ENCODE results near the gene FRMD4B. TPM values are rescaled to one million over a fixed set of nuclear protein-coding genes. Genes with fewer than 3 reads are reported as not detected.

The FRMD4B gene
- 10 to 100 TPM; 26.0 to 29.4 (median 28.6) TPM for total RNA-seq
- long read RNA-seq, donor 1, partial matches to known transcripts: 3 of 11 reads
- long read RNA-seq, donor 1, other reads (novel, unspliced or antisense): 7 of 11 reads
- long read RNA-seq, donor 2, partial matches to known transcripts: 2 of 5 reads
- long read RNA-seq, donor 2, other reads (novel, unspliced or antisense): 3 of 5 reads

GRCh38 chr3:69385723-69386555 lies at the start of gene FRMD4B:
Gene FRMD4B, minus strand, starts transcription at chr3:69386088. Its CDS starts 99 bp downstream, at chr3:69385989.
- peak; percentile 85 for ATAC-seq
- Histone ChIP-seq H3K4me1 (ENCODE audit: low read depth) (peaks cover 4% of the 10 kb centered on the region), H3K36me3 (ENCODE audit: low read depth) (no peaks in the 10 kb centered on the region), H3K9me3 (no peaks in the 10 kb centered on the region), H3K4me3 (no peak within 1 kb of the TSS)
- no peak for TF ChIP-seq CTCF (IDR thresholded peaks at IDR 0.05)
- intact Hi-C loops (cut with DNase I, micrococcal nuclease): no loop called here
- peak; percentile 65 to 82 (median 71) for DNase-seq

- Histone ChIP-seq H3K36me3 (ENCODE audit: low read depth) (no peaks in the 10 kb centered on the region), H3K9me3 (no peaks in the 10 kb centered on the region), H3K4me1 (ENCODE audit: low read depth) (no peaks in the 10 kb centered on the region), H3K4me3 (no peak overlapping the region)
- ATAC-seq (no peak), DNase-seq (no peak)
- intact Hi-C loops (cut with DNase I, micrococcal nuclease): no loop called here
- no peak for TF ChIP-seq CTCF (IDR thresholded peaks at IDR 0.05)
Measured at GRCh38 chr3:69433969-69434325, 48.1 kb upstream of the FRMD4B start.

DNA sequence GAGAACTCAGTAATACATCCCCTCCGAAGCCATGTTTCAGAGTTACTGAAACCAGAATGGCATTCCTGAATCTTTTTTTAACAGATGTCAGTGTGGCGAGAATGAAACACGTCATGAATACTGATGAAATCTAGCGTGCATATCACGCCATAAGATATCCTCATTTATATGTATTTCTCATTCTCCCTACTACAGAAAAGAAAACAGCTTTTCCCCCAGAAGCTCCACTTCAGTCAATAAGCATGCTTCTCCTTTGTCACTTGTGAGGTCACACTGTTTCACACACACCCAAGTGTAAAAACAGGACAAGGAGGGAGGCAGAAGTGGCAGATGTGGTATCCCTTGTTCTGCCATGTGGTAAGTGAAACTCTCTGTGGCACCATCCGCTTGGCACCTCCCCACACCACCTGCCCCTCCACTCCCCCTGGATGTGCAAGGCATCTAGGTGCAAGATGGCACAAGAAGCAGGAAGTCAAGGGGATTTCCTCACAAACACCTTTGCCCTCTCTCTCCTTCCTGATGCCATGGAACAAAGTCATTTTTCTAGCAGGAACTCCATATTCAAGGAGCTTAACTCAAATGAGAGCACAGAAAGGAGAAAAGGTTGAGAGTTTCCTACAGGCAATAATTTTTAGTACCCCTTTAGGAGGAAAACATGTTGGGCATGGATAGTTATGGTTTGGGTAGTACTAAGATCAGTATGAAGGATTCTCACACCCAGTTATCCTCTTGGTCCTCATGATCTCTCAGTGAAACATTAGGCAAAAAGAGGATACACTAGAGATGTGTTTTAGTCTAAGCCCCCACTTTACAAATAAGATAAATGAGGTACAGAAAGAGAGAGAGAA lies 47.5 kb upstream of the FRMD4B start:
- H3K4me3 ChIP-seq: no peak overlapping the region
- ATAC-seq: peak; percentile 66
- H3K36me3 ChIP-seq (ENCODE audit: low read depth): no peaks in the 10 kb centered on the region
- no peaks in the 10 kb centered on the region for H3K4me1 ChIP-seq (ENCODE audit: low read depth)
- DNase-seq: no peak
- no peaks in the 10 kb centered on the region for H3K9me3 ChIP-seq
- intact Hi-C loops (cut with DNase I, micrococcal nuclease): no loop called here
- TF ChIP-seq CTCF (IDR thresholded peaks at IDR 0.05): no peak

DNA sequence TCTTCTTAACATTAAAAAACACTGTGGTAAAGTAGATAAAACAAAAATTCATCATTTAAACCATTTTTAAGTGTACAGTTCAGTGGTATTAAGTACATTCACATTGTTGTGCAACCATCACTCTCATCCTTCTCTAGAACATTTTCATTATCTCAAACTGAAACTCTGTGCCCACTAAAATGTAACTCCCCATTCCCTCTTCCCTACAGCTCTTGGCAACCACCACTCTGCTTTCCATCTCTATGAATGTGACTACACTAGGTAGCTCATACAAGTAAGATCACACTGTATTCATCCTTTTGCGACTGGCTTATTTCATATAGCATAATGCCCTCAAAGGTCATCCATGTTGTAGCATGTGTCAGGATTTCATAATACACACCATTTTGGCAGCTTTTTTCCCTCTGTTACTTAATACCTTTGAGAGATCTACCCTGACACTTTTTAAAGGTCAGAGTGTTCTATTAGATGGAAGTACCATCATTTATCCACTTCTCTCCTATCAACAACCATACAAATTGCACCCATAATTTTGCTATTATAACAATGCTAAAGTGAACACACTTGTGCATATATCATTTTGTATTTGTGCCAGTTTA lies 42.9 kb upstream of the FRMD4B start:
- intact Hi-C loops (cut with DNase I, micrococcal nuclease): loop anchor here in 1 of 2 donors (10.0 kb wide), 1 partner anchor 264 kb away; no protein-coding TSS in a partner anchor
- TF ChIP-seq CTCF (IDR thresholded peaks at IDR 0.05): no peak
- no peaks in the 10 kb centered on the region for H3K36me3 ChIP-seq (ENCODE audit: low read depth)
- no peaks in the 10 kb centered on the region for H3K9me3 ChIP-seq
- ATAC-seq (no peak), DNase-seq (no peak)
- no peaks in the 10 kb centered on the region for H3K4me1 ChIP-seq (ENCODE audit: low read depth)
- H3K4me3 ChIP-seq: no peak overlapping the region

GRCh38 chr3:69426967-69427304 lies 41.0 kb upstream of the FRMD4B start:
- H3K4me3 ChIP-seq: no peak overlapping the region
- ATAC-seq (no peak), DNase-seq (no peak)
- no peak for TF ChIP-seq CTCF (IDR thresholded peaks at IDR 0.05)
- H3K4me1 ChIP-seq (ENCODE audit: low read depth): no peaks in the 10 kb centered on the region
- no peaks in the 10 kb centered on the region for H3K36me3 ChIP-seq (ENCODE audit: low read depth)
- no peaks in the 10 kb centered on the region for H3K9me3 ChIP-seq
- intact Hi-C loops (cut with DNase I, micrococcal nuclease): loop anchor here in 1 of 2 donors (10.0 kb wide), 1 partner anchor 262 kb away; no protein-coding TSS in a partner anchor

All from mucosa of descending colon (tissue), 3 donors.